CD1c-positive myeloid dendritic cell (primary cell): ENCODE data around the gene CCDC40.
"Not testable (repeated sequence)": the region's sequence is repeated elsewhere in the genome, so short reads cannot be mapped to it uniquely, and the experiment has no call there.

Source experiments
- DNase-seq: peaks from one replicate; pipeline ENCODE4 v3.0.0-alpha.2; 2016; ENCODE audit errors: extremely low spot score

CCDC40 gene

GRCh38 chr17:80082403-80083135, 46.1 kb downstream of the CCDC40 start:
- DNase-seq: peak; percentile 83

GRCh38 chr17:80083136-80083661, 46.8 kb downstream of the CCDC40 start:
- no peak for DNase-seq

GRCh38 chr17:80084773-80085172, 48.3 kb downstream of the CCDC40 start:
- no peak for DNase-seq

GRCh38 chr17:80086081-80086480, 49.6 kb downstream of the CCDC40 start:
- DNase-seq: no peak

- no peak for DNase-seq
Measured at GRCh38 chr17:80086616-80087015, 50.2 kb downstream of the CCDC40 start.

- no peak for DNase-seq
Measured at GRCh38 chr17:80087346-80088265, 51.2 kb downstream of the CCDC40 start.

GRCh38 chr17:80089762-80090161, 53.3 kb downstream of the CCDC40 start:
- no peak for DNase-seq

- DNase-seq: not testable (repeated sequence)
Measured at GRCh38 chr17:80090164-80090563, 53.7 kb downstream of the CCDC40 start.

- peak; percentile 24 for DNase-seq
Measured at GRCh38 chr17:80091376-80091775, 54.9 kb downstream of the CCDC40 start.

GRCh38 chr17:80092959-80093358, 56.5 kb downstream of the CCDC40 start:
- peak; percentile 93 for DNase-seq

GRCh38 chr17:80095038-80095843, 58.8 kb downstream of the CCDC40 start:
- no peak for DNase-seq

GRCh38 chr17:80095844-80096475, 59.5 kb downstream of the CCDC40 start:
- no peak for DNase-seq

- no peak for DNase-seq
Measured at GRCh38 chr17:80096561-80097021, 60.1 kb downstream of the CCDC40 start.

GRCh38 chr17:80097127-80097621, 60.7 kb downstream of the CCDC40 start:
- no peak for DNase-seq

GRCh38 chr17:80097844-80098691, 61.6 kb downstream of the CCDC40 start:
- DNase-seq: no peak

GRCh38 chr17:80099291-80100034, 63.0 kb downstream of the CCDC40 start:
- no peak for DNase-seq

- no peak for DNase-seq
Measured at GRCh38 chr17:80100035-80100323, 63.5 kb downstream of the CCDC40 start.

GRCh38 chr17:80101011-80101945, 64.8 kb downstream of the CCDC40 start, which contains the start of gene GAA:
Gene GAA, plus strand, starts transcription at chr17:80101581. Its CDS starts 3,006 bp downstream, at chr17:80104587.
- DNase-seq: peak; percentile 95
